ENCODE results near the gene CACNA1B. TPM values are rescaled to one million over a fixed set of nuclear protein-coding genes. Genes with fewer than 3 reads are reported as not detected.

CACNA1B gene
- total and polyA plus RNA-seq, 8 donors, result 0.15 to 0.34 (median 0.29) TPM; not detected in 1

GRCh38 chr9:138048184-138048583 is 170.6 kb downstream of the CACNA1B start:
- Histone ChIP-seq H3K4me1 (no peaks in the 10 kb centered on the region), H3K36me3 (no peaks in the 10 kb centered on the region), H3K27ac (no peak overlapping the region), H3K4me3 (no peak overlapping the region), H3K27me3 (peaks cover 0 to 36% of the 10 kb centered on the region in 2 donors), H3K9me3 (no peaks in the 10 kb centered on the region)
- intact Hi-C loops (cut with DNase I), result no loop called here
- ATAC-seq (no peak), DNase-seq (no peak)
- TF ChIP-seq, protein P1, sequence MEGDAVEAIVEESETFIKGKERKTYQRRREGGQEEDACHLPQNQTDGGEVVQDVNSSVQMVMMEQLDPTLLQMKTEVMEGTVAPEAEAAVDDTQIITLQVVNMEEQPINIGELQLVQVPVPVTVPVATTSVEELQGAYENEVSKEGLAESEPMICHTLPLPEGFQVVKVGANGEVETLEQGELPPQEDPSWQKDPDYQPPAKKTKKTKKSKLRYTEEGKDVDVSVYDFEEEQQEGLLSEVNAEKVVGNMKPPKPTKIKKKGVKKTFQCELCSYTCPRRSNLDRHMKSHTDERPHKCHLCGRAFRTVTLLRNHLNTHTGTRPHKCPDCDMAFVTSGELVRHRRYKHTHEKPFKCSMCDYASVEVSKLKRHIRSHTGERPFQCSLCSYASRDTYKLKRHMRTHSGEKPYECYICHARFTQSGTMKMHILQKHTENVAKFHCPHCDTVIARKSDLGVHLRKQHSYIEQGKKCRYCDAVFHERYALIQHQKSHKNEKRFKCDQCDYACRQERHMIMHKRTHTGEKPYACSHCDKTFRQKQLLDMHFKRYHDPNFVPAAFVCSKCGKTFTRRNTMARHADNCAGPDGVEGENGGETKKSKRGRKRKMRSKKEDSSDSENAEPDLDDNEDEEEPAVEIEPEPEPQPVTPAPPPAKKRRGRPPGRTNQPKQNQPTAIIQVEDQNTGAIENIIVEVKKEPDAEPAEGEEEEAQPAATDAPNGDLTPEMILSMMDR (IDR thresholded peaks at IDR 0.05), result no peak

GRCh38 chr9:138049085-138049778 is 171.7 kb downstream of the CACNA1B start:
- TF ChIP-seq, protein P1 (IDR thresholded peaks at IDR 0.05), result no peak
- peaks cover 0 to 34% of the 10 kb centered on the region in 2 donors for H3K27me3 ChIP-seq
- no peaks in the 10 kb centered on the region for H3K36me3 ChIP-seq
- intact Hi-C loops (cut with DNase I), result no loop called here
- H3K27ac ChIP-seq, result no peak overlapping the region
- ATAC-seq, result no peak
- H3K4me1 ChIP-seq, result no peaks in the 10 kb centered on the region
- H3K4me3 ChIP-seq, result no peak overlapping the region
- H3K9me3 ChIP-seq, result no peaks in the 10 kb centered on the region
- no peak for DNase-seq

GRCh38 chr9:138049779-138050471 is 172.3 kb downstream of the CACNA1B start:
- Histone ChIP-seq H3K27ac (no peak overlapping the region), H3K4me1 (no peaks in the 10 kb centered on the region), H3K9me3 (no peaks in the 10 kb centered on the region), H3K4me3 (no peak overlapping the region), H3K27me3 (peaks cover 0 to 36% of the 10 kb centered on the region in 2 donors), H3K36me3 (no peaks in the 10 kb centered on the region)
- ATAC-seq, result no peak
- intact Hi-C loops (cut with DNase I), result no loop called here
- no peak for DNase-seq
- TF ChIP-seq, protein P1 (IDR thresholded peaks at IDR 0.05), result no peak

DNA sequence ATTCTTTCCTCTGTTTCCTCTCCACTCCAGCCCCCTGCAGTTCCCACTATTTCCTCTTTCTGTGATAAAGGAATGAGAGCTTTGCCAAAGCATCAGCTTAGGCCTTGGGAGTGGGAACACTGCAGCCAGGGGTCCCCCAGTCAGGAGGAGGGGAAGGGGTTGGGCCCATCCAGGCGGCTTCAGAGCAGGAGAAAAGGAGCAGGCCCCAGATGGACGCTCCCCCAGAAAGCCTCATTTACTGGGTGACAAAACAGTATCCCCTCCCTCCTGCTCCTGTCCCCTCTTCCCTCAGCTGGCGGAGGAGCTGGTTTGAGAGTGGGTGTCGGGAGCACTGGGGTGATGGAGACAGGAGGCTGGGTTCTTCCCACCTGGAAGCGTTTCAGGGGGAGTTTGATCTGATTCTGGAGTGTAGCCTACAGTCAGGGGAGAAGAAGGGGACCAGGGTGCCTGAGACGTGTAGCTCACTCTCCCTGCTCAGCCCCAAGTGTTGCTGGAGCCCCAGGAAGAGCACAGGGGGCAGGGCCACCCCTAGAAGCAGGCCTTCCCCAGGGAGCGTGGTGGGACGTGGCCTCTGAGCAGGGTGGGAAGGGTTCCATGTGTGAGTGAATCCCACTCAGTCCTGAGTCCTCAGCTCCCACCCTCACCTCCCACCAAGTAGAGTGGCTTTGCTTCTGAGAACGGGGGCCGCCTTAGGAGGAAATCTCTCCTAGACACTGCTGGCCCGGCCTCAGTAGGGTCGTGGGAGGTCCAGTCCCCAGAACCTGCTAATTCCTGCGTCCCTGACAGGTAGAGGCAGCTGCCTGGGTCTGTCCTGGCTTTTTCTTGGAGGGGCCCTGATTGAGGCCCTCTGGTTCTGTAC is 173.1 kb downstream of the CACNA1B start:
- Histone ChIP-seq H3K36me3 (no peaks in the 10 kb centered on the region), H3K9me3 (no peaks in the 10 kb centered on the region), H3K27ac (no peak overlapping the region), H3K27me3 (peaks cover 0 to 36% of the 10 kb centered on the region in 2 donors), H3K4me1 (no peaks in the 10 kb centered on the region), H3K4me3 (no peak overlapping the region)
- no peak for DNase-seq
- TF ChIP-seq, protein P1 (IDR thresholded peaks at IDR 0.05), result no peak
- ATAC-seq, result no peak
- intact Hi-C loops (cut with DNase I), result no loop called here

Data from left lung (tissue), 10 donors.